GM23338 (cell line): Measurements from ENCODE around the gene GABRB3.

Experiments
- EZH2 ChIP-seq: fragments of 200-600 bp; sonication (generic); IDR thresholded peaks from one replicate; pipeline ENCODE4 v1.8.0; 2017; ENCODE audit warnings: antibody characterized with exemption, mild to moderate bottlenecking, low read depth; ENCODE audit not compliant: unreplicated experiment
- EZH2phosphoT487 ChIP-seq: fragments of 200-600 bp; sonication (generic); IDR thresholded peaks from one replicate; pipeline ENCODE4 v1.8.1; 2018; ENCODE audit warnings: antibody characterized with exemption; ENCODE audit not compliant: unreplicated experiment
- JUNB ChIP-seq: IDR thresholded peaks from one replicate; pipeline ENCODE4 v1.6.1; 2016; ENCODE audit warnings: antibody characterized with exemption; ENCODE audit not compliant: unreplicated experiment
- POLR2AphosphoS5 ChIP-seq: IDR thresholded peaks from 2 replicates; pipeline ENCODE4 v1.6.1; 2016; ENCODE audit warnings: antibody characterized with exemption, low read depth
- REST ChIP-seq: IDR thresholded peaks from one replicate; pipeline ENCODE4 v1.6.1; 2018; ENCODE audit warnings: antibody characterized with exemption; ENCODE audit not compliant: unreplicated experiment
- STAT1 ChIP-seq: IDR thresholded peaks from one replicate; pipeline ENCODE4 v1.6.1; 2016; ENCODE audit warnings: antibody characterized with exemption; ENCODE audit not compliant: unreplicated experiment
- ZNF331 ChIP-seq: fragments of 250-450 bp; sonication (Bioruptor Pico); IDR thresholded peaks from 2 replicates; pipeline ENCODE4 v1.5.0; 2020; ENCODE audit warnings: low read depth, mild to moderate bottlenecking, moderate library complexity
- TF ChIP-seq, protein P1 (sequence below), 2 experiments: fragments of 200-600 bp in 1 of 2; sonication (generic) in 1 of 2; conservative IDR thresholded peaks; 2 replicates each; pipeline versions ENCODE4 v1.5.1 to v1.6.1; 2016 to 2017; ENCODE audit warnings: antibody characterized with exemption in 2 of 2, low read depth in 2 of 2, mild to moderate bottlenecking in 2 of 2, moderate library complexity in 1 of 2

GRCh38 chr15:26525096-26525495 lies 247.8 kb downstream of the GABRB3 start:
- no peak for TF ChIP-seq POLR2AphosphoS5
- no peak for TF ChIP-seq EZH2phosphoT487
- TF ChIP-seq, protein P1, sequence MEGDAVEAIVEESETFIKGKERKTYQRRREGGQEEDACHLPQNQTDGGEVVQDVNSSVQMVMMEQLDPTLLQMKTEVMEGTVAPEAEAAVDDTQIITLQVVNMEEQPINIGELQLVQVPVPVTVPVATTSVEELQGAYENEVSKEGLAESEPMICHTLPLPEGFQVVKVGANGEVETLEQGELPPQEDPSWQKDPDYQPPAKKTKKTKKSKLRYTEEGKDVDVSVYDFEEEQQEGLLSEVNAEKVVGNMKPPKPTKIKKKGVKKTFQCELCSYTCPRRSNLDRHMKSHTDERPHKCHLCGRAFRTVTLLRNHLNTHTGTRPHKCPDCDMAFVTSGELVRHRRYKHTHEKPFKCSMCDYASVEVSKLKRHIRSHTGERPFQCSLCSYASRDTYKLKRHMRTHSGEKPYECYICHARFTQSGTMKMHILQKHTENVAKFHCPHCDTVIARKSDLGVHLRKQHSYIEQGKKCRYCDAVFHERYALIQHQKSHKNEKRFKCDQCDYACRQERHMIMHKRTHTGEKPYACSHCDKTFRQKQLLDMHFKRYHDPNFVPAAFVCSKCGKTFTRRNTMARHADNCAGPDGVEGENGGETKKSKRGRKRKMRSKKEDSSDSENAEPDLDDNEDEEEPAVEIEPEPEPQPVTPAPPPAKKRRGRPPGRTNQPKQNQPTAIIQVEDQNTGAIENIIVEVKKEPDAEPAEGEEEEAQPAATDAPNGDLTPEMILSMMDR (conservative IDR thresholded peaks at IDR 0.05; ENCODE audit: low read depth in 2 of 2): no peak
- no peak for TF ChIP-seq EZH2
- TF ChIP-seq REST: no peak
- TF ChIP-seq STAT1: no peak
- no peak for TF ChIP-seq JUNB
- TF ChIP-seq ZNF331: no peak
